WTC11 (cell line): ENCODE results near the gene UGT1A8. TPM values are rescaled to one million over a fixed set of nuclear protein-coding genes. Genes with fewer than 3 reads are reported as not detected.

ENCODE experiments used
- ATAC-seq: fragments of 200-7000 bp; cut with Tn5 transposase; 2 replicates; pipeline ENCODE4 v1.10.0; 2021; ENCODE audit warnings: mild to moderate bottlenecking, moderate library complexity
- CTCF ChIA-PET: fragments of 300-600 bp; sonication (Branson Sonifier 250); formaldehyde crosslinking; loops from one replicate; lab custom pipeline; 2021; ENCODE audit warnings: antibody characterized with exemption; lab: Charles Lee
- POLR2A ChIA-PET: fragments of 350-600 bp; sonication (Branson Sonifier 250); formaldehyde crosslinking; loops from one replicate; lab custom pipeline; 2021; ENCODE audit warnings: antibody characterized with exemption; lab: Charles Lee
- DNase-seq: peaks from one replicate; pipeline ENCODE4 v3.0.0; 2021; ENCODE audit warnings: low spot score
- H3K27ac Mint-ChIP-seq: 2 replicates; pipeline ENCODE4 v1.8.0; 2021; ENCODE audit warnings: mixed read lengths
- H3K27me3 Mint-ChIP-seq: 2 replicates; pipeline ENCODE4 v1.8.0; 2021; ENCODE audit warnings: low read depth, mild to moderate bottlenecking, moderate library complexity, mixed read lengths
- H3K36me3 Mint-ChIP-seq: 2 replicates; pipeline ENCODE4 v1.8.0; 2021; ENCODE audit warnings: mixed read lengths
- H3K4me1 Mint-ChIP-seq: 2 replicates; pipeline ENCODE4 v1.8.0; 2022; ENCODE audit warnings: mixed read lengths
- H3K4me3 Mint-ChIP-seq: 2 replicates; pipeline ENCODE4 v1.8.0; 2021; ENCODE audit warnings: mild to moderate bottlenecking, moderate library complexity, mixed read lengths
- H3K9me3 Mint-ChIP-seq: 2 replicates; pipeline ENCODE4 v1.8.0; 2021; ENCODE audit warnings: mixed read lengths
- GTF2I ChIP-seq: fragments of 250-450 bp; sonication (Bioruptor Pico); conservative IDR thresholded peaks from 2 replicates; pipeline ENCODE4 v1.4.0; 2021; ENCODE audit warnings: mild to moderate bottlenecking
- NFATC4 ChIP-seq: fragments of 250-450 bp; sonication (Bioruptor Pico); IDR thresholded peaks from 2 replicates; pipeline ENCODE4 v1.9.0; 2021; ENCODE audit warnings: mild to moderate bottlenecking
- NR1H2 ChIP-seq: sonication (generic); formaldehyde crosslinking; IDR thresholded peaks from 2 replicates; pipeline ENCODE4 v1.9.0; 2021; ENCODE audit warnings: mild to moderate bottlenecking, moderate library complexity, missing genetic modification reagents
- SMAD3 ChIP-seq: sonication (generic); formaldehyde crosslinking; IDR thresholded peaks from 2 replicates; pipeline ENCODE4 v1.8.0; 2022; ENCODE audit warnings: missing genetic modification reagents, mild to moderate bottlenecking, borderline replicate concordance
- TEAD1 ChIP-seq: sonication (generic); formaldehyde crosslinking; IDR thresholded peaks from 2 replicates; pipeline ENCODE4 v1.8.0; 2022; ENCODE audit warnings: mild to moderate bottlenecking, missing genetic modification reagents
- ZNF671 ChIP-seq: fragments of 250-450 bp; sonication (Bioruptor Pico); IDR thresholded peaks from 2 replicates; pipeline ENCODE4 v1.8.0; 2021; ENCODE audit warnings: mild to moderate bottlenecking
- total RNA-seq: library from RNA; stranded (reverse); gene quantifications from 3 replicates; pipeline ENCODE4 v1.2.3, GENCODE V29; 2021
- TF ChIP-seq, protein P1 (sequence below): sonication (generic); formaldehyde crosslinking; IDR thresholded peaks from 2 replicates; pipeline ENCODE4 v1.8.1; 2023; ENCODE audit warnings: mild to moderate bottlenecking, moderate library complexity, missing genetic modification reagents
- TF ChIP-seq, protein P2 (sequence below): sonication (generic); formaldehyde crosslinking; IDR thresholded peaks from 2 replicates; pipeline ENCODE4 v1.8.0; 2022; ENCODE audit warnings: mild to moderate bottlenecking, missing genetic modification reagents
- TF ChIP-seq, protein P3 (sequence below): fragments of 250-450 bp; sonication (Bioruptor Pico); IDR thresholded peaks from 2 replicates; pipeline ENCODE4 v1.9.0; 2021; ENCODE audit warnings: moderate library complexity, mild to moderate bottlenecking, inconsistent platforms, borderline replicate concordance
- TF ChIP-seq, protein P4 (sequence below): sonication (generic); formaldehyde crosslinking; IDR thresholded peaks from 2 replicates; pipeline ENCODE4 v1.8.1; 2023; ENCODE audit warnings: mild to moderate bottlenecking, missing genetic modification reagents
- TF ChIP-seq, protein P5 (sequence below): sonication (generic); formaldehyde crosslinking; IDR thresholded peaks from 2 replicates; pipeline ENCODE4 v1.8.0; 2022; ENCODE audit warnings: mild to moderate bottlenecking, missing genetic modification reagents
- TF ChIP-seq, protein P6 (sequence below): sonication (generic); formaldehyde crosslinking; IDR thresholded peaks from 2 replicates; pipeline ENCODE4 v1.8.1; 2023; ENCODE audit warnings: mild to moderate bottlenecking, missing genetic modification reagents, borderline replicate concordance

UGT1A8 gene
- total RNA-seq, 1 experiment from 2014 or later = 0.13 TPM

DNA sequence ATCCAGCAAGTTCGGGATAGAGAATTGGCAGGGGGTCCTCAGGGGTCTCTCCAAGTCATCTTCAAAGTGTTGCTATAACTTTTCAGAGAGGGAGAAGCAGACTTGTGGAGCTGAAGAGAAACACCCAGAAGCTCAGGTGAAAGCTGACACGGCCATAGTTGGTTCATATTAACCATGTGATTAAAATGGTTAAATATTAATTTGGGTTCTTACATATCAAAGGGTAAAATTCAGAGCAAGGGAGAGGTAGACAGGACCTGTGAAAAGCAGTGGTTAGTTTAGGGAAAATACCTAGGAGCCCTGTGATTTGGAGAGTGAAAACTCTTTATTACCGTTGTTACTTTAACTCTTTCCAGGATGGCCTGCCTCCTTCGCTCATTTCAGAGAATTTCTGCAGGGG lies 75.2 kb downstream of the UGT1A8 start, which contains the start of gene UGT1A6 (continued):
- TF ChIP-seq, protein P1, sequence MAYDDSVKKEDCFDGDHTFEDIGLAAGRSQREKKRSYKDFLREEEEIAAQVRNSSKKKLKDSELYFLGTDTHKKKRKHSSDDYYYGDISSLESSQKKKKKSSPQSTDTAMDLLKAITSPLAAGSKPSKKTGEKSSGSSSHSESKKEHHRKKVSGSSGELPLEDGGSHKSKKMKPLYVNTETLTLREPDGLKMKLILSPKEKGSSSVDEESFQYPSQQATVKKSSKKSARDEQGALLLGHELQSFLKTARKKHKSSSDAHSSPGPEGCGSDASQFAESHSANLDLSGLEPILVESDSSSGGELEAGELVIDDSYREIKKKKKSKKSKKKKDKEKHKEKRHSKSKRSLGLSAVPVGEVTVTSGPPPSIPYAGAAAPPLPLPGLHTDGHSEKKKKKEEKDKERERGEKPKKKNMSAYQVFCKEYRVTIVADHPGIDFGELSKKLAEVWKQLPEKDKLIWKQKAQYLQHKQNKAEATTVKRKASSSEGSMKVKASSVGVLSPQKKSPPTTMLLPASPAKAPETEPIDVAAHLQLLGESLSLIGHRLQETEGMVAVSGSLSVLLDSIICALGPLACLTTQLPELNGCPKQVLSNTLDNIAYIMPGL = no peak
- TF ChIP-seq NFATC4 (CRISPR knock-in tag) = no peak
- TF ChIP-seq GTF2I (CRISPR knock-in tag) = no peak

DNA sequence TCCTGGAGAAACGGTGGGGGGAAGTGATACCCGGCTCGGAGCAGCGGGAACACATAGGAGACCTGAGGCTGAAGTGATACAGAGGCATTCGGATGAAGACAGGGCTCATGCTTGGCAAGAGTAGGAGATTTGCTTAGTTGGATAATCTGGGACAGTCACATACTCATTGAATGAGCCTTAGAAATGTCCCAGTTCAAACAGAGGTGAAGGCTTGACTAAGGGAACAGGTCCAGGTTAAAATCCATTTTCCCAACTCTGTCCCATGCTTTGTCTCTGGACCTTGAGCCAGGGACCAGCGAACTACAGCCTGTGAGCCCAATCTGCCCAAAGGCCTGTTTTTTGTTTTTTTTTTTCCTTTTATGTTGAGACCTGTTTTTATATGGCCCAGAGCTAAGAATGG lies 76.5 kb downstream of the UGT1A8 start:
- Mint-ChIP-seq H3K9me3 (no peaks in the 10 kb centered on the region), H3K4me1 (peaks cover 18% of the 10 kb centered on the region), H3K36me3 (no peaks in the 10 kb centered on the region), H3K4me3 (no peak overlapping the region), H3K27me3 (peaks cover 3% of the 10 kb centered on the region; the same call in 1 of the 2 replicates)
- CTCF ChIA-PET = no interaction called here
- POLR2A ChIA-PET = no interaction called here
- DNase-seq (no peak), ATAC-seq (no peak)
- TF ChIP-seq, protein P2, sequence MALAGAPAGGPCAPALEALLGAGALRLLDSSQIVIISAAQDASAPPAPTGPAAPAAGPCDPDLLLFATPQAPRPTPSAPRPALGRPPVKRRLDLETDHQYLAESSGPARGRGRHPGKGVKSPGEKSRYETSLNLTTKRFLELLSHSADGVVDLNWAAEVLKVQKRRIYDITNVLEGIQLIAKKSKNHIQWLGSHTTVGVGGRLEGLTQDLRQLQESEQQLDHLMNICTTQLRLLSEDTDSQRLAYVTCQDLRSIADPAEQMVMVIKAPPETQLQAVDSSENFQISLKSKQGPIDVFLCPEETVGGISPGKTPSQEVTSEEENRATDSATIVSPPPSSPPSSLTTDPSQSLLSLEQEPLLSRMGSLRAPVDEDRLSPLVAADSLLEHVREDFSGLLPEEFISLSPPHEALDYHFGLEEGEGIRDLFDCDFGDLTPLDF (CRISPR knock-in tag) = no peak
- TF ChIP-seq, all 79 proteins: peak for 0
- no peak overlapping the region for H3K27ac Mint-ChIP-seq

DNA sequence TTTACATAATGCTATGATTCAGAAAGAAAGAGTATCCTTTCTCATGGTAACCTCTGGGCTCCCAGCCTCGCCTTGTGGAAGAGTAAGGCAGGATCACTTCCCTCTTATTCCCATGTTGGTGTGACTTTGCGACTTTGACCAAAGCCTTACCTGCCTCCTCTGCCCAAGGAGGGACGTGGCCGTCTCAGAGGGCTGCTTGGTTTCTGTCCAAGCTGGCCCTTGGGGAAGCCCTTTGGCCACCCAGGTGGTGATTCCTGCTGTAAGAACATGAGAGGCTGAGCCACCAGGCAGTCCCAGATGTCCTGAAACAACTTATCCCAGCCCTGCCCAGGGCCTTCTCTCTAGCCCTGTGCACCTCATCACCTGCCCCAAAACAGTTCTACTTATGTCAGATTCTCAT lies 81.3 kb downstream of the UGT1A8 start:
- Mint-ChIP-seq H3K9me3 (no peaks in the 10 kb centered on the region), H3K4me1 (peaks cover 7% of the 10 kb centered on the region; the same call in 1 of the 2 replicates), H3K27ac (no peak overlapping the region), H3K4me3 (no peak overlapping the region), H3K27me3 (no peaks in the 10 kb centered on the region), H3K36me3 (no peaks in the 10 kb centered on the region)
- DNase-seq (no peak), ATAC-seq (peak; percentile 24; the same call in 1 of the 2 replicates)
- ChIA-PET CTCF (interaction anchor here (1.6 kb wide), 1 partner anchor 13 kb away, joined by 7 read pairs; the partner anchor contains the start of gene UGT1A5), POLR2A (no interaction called here)
- TF ChIP-seq ZNF671 = no peak
- TF ChIP-seq TEAD1 = no peak
- no peak for TF ChIP-seq NR1H2 (CRISPR knock-in tag)
- TF ChIP-seq, protein P3, sequence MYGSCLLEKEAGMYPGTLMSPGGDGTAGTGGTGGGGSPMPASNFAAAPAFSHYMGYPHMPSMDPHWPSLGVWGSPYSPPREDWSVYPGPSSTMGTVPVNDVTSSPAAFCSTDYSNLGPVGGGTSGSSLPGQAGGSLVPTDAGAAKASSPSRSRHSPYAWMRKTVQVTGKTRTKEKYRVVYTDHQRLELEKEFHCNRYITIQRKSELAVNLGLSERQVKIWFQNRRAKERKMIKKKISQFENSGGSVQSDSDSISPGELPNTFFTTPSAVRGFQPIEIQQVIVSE (CRISPR knock-in tag) = no peak
- TF ChIP-seq, protein P4, sequence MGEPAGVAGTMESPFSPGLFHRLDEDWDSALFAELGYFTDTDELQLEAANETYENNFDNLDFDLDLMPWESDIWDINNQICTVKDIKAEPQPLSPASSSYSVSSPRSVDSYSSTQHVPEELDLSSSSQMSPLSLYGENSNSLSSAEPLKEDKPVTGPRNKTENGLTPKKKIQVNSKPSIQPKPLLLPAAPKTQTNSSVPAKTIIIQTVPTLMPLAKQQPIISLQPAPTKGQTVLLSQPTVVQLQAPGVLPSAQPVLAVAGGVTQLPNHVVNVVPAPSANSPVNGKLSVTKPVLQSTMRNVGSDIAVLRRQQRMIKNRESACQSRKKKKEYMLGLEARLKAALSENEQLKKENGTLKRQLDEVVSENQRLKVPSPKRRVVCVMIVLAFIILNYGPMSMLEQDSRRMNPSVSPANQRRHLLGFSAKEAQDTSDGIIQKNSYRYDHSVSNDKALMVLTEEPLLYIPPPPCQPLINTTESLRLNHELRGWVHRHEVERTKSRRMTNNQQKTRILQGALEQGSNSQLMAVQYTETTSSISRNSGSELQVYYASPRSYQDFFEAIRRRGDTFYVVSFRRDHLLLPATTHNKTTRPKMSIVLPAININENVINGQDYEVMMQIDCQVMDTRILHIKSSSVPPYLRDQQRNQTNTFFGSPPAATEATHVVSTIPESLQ (CRISPR knock-in tag) = no peak
- TF ChIP-seq, protein P5, sequence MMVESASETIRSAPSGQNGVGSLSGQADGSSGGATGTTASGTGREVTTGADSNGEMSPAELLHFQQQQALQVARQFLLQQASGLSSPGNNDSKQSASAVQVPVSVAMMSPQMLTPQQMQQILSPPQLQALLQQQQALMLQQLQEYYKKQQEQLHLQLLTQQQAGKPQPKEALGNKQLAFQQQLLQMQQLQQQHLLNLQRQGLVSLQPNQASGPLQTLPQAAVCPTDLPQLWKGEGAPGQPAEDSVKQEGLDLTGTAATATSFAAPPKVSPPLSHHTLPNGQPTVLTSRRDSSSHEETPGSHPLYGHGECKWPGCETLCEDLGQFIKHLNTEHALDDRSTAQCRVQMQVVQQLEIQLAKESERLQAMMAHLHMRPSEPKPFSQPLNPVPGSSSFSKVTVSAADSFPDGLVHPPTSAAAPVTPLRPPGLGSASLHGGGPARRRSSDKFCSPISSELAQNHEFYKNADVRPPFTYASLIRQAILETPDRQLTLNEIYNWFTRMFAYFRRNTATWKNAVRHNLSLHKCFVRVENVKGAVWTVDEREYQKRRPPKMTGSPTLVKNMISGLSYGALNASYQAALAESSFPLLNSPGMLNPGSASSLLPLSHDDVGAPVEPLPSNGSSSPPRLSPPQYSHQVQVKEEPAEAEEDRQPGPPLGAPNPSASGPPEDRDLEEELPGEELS = no peak
- TF ChIP-seq, protein P6, sequence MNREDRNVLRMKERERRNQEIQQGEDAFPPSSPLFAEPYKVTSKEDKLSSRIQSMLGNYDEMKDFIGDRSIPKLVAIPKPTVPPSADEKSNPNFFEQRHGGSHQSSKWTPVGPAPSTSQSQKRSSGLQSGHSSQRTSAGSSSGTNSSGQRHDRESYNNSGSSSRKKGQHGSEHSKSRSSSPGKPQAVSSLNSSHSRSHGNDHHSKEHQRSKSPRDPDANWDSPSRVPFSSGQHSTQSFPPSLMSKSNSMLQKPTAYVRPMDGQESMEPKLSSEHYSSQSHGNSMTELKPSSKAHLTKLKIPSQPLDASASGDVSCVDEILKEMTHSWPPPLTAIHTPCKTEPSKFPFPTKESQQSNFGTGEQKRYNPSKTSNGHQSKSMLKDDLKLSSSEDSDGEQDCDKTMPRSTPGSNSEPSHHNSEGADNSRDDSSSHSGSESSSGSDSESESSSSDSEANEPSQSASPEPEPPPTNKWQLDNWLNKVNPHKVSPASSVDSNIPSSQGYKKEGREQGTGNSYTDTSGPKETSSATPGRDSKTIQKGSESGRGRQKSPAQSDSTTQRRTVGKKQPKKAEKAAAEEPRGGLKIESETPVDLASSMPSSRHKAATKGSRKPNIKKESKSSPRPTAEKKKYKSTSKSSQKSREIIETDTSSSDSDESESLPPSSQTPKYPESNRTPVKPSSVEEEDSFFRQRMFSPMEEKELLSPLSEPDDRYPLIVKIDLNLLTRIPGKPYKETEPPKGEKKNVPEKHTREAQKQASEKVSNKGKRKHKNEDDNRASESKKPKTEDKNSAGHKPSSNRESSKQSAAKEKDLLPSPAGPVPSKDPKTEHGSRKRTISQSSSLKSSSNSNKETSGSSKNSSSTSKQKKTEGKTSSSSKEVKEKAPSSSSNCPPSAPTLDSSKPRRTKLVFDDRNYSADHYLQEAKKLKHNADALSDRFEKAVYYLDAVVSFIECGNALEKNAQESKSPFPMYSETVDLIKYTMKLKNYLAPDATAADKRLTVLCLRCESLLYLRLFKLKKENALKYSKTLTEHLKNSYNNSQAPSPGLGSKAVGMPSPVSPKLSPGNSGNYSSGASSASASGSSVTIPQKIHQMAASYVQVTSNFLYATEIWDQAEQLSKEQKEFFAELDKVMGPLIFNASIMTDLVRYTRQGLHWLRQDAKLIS = no peak
- no peak for TF ChIP-seq NFATC4 (CRISPR knock-in tag)
- no peak for TF ChIP-seq SMAD3 (CRISPR knock-in tag)
